ENCODE measurements around the gene SFSWAP.
"Not testable (repeated sequence)": the region's sequence is repeated elsewhere in the genome, so short reads cannot be mapped to it uniquely, and the experiment has no call there.

GRCh38 chr12:131662346-131662745 is 48.5 kb upstream of the SFSWAP start:
- TF ChIP-seq ELF4 (CRISPR knock-in tag; IDR thresholded peaks at IDR 0.05; ENCODE audit: low read depth); CTCF (IDR thresholded peaks at IDR 0.05); GTF2I (CRISPR knock-in tag; conservative IDR thresholded peaks at IDR 0.05); MAX (CRISPR knock-in tag; IDR thresholded peaks at IDR 0.05); USF1 (CRISPR knock-in tag; IDR thresholded peaks at IDR 0.05); ATF3 (CRISPR knock-in tag; conservative IDR thresholded peaks at IDR 0.05); CBFB (CRISPR knock-in tag; IDR thresholded peaks at IDR 0.05; ENCODE audit: low read depth); TP53 (CRISPR knock-in tag; IDR thresholded peaks at IDR 0.05); RELA (CRISPR knock-in tag; IDR thresholded peaks at IDR 0.05; ENCODE audit: borderline replicate concordance); FOXP1 (CRISPR knock-in tag; IDR thresholded peaks at IDR 0.05; ENCODE audit: borderline replicate concordance); ZNF263 (CRISPR knock-in tag; IDR thresholded peaks at IDR 0.05; ENCODE audit: low read depth); JAZF1 (CRISPR knock-in tag; IDR thresholded peaks at IDR 0.05); E2F1 (CRISPR knock-in tag; IDR thresholded peaks at IDR 0.05); USF2 (CRISPR knock-in tag; IDR thresholded peaks at IDR 0.05): not testable (repeated sequence)
